Measurements from ENCODE around the gene SEL1L3.

Gene SEL1L3

GRCh38 chr4:25817059-25817681 is 45.6 kb downstream of the SEL1L3 start:
- Histone ChIP-seq H3K9me2 (replicated peaks; ENCODE audit: insufficient read depth, low read length) (no peaks in the 10 kb centered on the region), H3K36me3 (ENCODE audit: low read length) (peaks cover 88% of the 10 kb centered on the region), H3K27ac (ENCODE audit: low read depth, low read length) (no peak overlapping the region), H3K27me3 (ENCODE audit: low read length) (no peaks in the 10 kb centered on the region), H3K9me3 (ENCODE audit: insufficient read depth, low read length) (no peaks in the 10 kb centered on the region), H3K4me3 (ENCODE audit: insufficient read depth, low read length, poor library complexity, severe bottlenecking) (no peak overlapping the region), H3K79me2 (ENCODE audit: insufficient read depth, low read length) (peaks cover 20% of the 10 kb centered on the region; the same call in 1 of the 2 replicates), H3F3A (ENCODE audit: insufficient read depth) (peaks cover 46% of the 10 kb centered on the region), H2AFZ (ENCODE audit: low read depth, low read length, severe bottlenecking) (no peak overlapping the region), H3K9ac (ENCODE audit: low read length) (no peak overlapping the region), H4K20me1 (ENCODE audit: low read depth, low read length) (peaks cover 15% of the 10 kb centered on the region), H3K4me2 (ENCODE audit: low read depth, low read length, poor library complexity, severe bottlenecking) (no peak overlapping the region)
- TF ChIP-seq CTCF (IDR thresholded peaks at IDR 0.05; ENCODE audit: insufficient read depth, low read length, poor library complexity, severe bottlenecking), result no peak
- no peak for TF ChIP-seq EZH2phosphoT487 (conservative IDR thresholded peaks at IDR 0.05; ENCODE audit: low read length)

DNA sequence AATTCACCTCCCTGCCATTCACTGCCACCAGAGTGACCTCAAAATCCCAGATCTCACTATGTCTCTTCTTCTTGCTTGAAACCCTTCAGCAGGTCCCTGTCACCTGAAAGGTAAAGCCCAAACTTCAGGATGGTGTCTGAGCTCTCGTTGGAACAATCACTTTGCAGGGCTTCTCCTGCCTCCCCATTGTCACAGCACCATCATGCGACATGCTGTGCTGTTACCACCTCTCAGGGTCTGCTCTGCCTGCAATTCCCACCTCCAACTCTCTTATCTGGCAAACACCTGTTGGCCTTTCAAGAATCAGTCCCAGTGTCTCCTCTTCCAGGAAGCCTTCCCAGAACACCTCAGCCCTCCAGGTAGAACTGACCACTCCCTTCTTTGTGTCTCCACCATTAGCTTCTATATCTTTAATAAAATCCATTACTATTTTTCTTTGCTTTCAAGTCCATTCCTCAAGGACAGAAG is 46.2 kb downstream of the SEL1L3 start:
- Histone ChIP-seq H3K79me2 (ENCODE audit: insufficient read depth, low read length) (peaks cover 15% of the 10 kb centered on the region; the same call in 1 of the 2 replicates), H3K36me3 (ENCODE audit: low read length) (peaks cover 87% of the 10 kb centered on the region), H3K9me3 (ENCODE audit: insufficient read depth, low read length) (no peaks in the 10 kb centered on the region), H3K4me2 (ENCODE audit: low read depth, low read length, poor library complexity, severe bottlenecking) (no peak overlapping the region), H3K4me3 (ENCODE audit: insufficient read depth, low read length, poor library complexity, severe bottlenecking) (no peak overlapping the region), H3K9me2 (replicated peaks; ENCODE audit: insufficient read depth, low read length) (no peaks in the 10 kb centered on the region), H3K27ac (ENCODE audit: low read depth, low read length) (no peak overlapping the region), H4K20me1 (ENCODE audit: low read depth, low read length) (peaks cover 14% of the 10 kb centered on the region), H3F3A (ENCODE audit: insufficient read depth) (peaks cover 43% of the 10 kb centered on the region), H2AFZ (ENCODE audit: low read depth, low read length, severe bottlenecking) (no peak overlapping the region), H3K9ac (ENCODE audit: low read length) (no peak overlapping the region), H3K27me3 (ENCODE audit: low read length) (no peaks in the 10 kb centered on the region)
- no peak for TF ChIP-seq CTCF (IDR thresholded peaks at IDR 0.05; ENCODE audit: insufficient read depth, low read length, poor library complexity, severe bottlenecking)
- no peak for TF ChIP-seq EZH2phosphoT487 (conservative IDR thresholded peaks at IDR 0.05; ENCODE audit: low read length)

- no peak overlapping the region for H3K27ac ChIP-seq (ENCODE audit: low read depth, low read length)
- H3K79me2 ChIP-seq (ENCODE audit: insufficient read depth, low read length), result peaks cover 12% of the 10 kb centered on the region; the same call in 1 of the 2 replicates
- H3F3A ChIP-seq (ENCODE audit: insufficient read depth), result peaks cover 38% of the 10 kb centered on the region
- peaks cover 80% of the 10 kb centered on the region for H3K36me3 ChIP-seq (ENCODE audit: low read length)
- no peaks in the 10 kb centered on the region for H3K9me2 ChIP-seq (replicated peaks; ENCODE audit: insufficient read depth, low read length)
- H3K4me3 ChIP-seq (ENCODE audit: insufficient read depth, low read length, poor library complexity, severe bottlenecking), result no peak overlapping the region
- no peaks in the 10 kb centered on the region for H3K9me3 ChIP-seq (ENCODE audit: insufficient read depth, low read length)
- no peak overlapping the region for H3K4me2 ChIP-seq (ENCODE audit: low read depth, low read length, poor library complexity, severe bottlenecking)
- TF ChIP-seq CTCF (IDR thresholded peaks at IDR 0.05; ENCODE audit: insufficient read depth, low read length, poor library complexity, severe bottlenecking) (no peak), EZH2phosphoT487 (conservative IDR thresholded peaks at IDR 0.05; ENCODE audit: low read length) (no peak)
- no peaks in the 10 kb centered on the region for H3K27me3 ChIP-seq (ENCODE audit: low read length)
- no peak overlapping the region for H3K9ac ChIP-seq (ENCODE audit: low read length)
- H2AFZ ChIP-seq (ENCODE audit: low read depth, low read length, severe bottlenecking), result no peak overlapping the region
- peaks cover 8% of the 10 kb centered on the region; the same call in 1 of the 2 replicates for H4K20me1 ChIP-seq (ENCODE audit: low read depth, low read length)
Measured at GRCh38 chr4:25815586-25815985, 47.2 kb downstream of the SEL1L3 start.

Data from SU-DHL-6 (cell line).